Astrocyte (in vitro differentiated cells and primary cell): ENCODE measurements around the gene RPL10A.

Experiments used
- CTCF ChIP-seq: IDR thresholded peaks from 2 replicates; pipeline ENCODE4 v1.5.1; 2011; ENCODE audit warnings: low read depth, mild to moderate bottlenecking, inconsistent platforms, low read length, moderate library complexity; ENCODE audit not compliant: insufficient read depth
- EZH2 ChIP-seq: IDR thresholded peaks from 2 replicates; pipeline ENCODE4 v1.6.1; 2012; ENCODE audit warnings: mild to moderate bottlenecking, low read length, inconsistent platforms; ENCODE audit not compliant: insufficient read depth

- TF ChIP-seq CTCF (no peak), EZH2 (no peak)
Observed at GRCh38 chr6:35508027-35508426, 39.8 kb downstream of the RPL10A start.
